Endodermal cell (in vitro differentiated cells): ENCODE measurements around the gene MYH16. TPM values are rescaled to one million over a fixed set of nuclear protein-coding genes. Genes with fewer than 3 reads are reported as not detected.
A peak's percentile ranks its signal among the peaks of the same experiment; 100 is the strongest.

ENCODE experiments used
- DNase-seq: peaks from one replicate; pipeline ENCODE4 v3.0.0-alpha.2; 2017
- H3K27ac ChIP-seq: 2 replicates; pipeline ENCODE4 v1.5.1; 2013; ENCODE audit warnings: mild to moderate bottlenecking, low read depth, low read length, moderate library complexity
- H3K27me3 ChIP-seq: 2 replicates; pipeline ENCODE4 v1.6.1; 2013; ENCODE audit warnings: mild to moderate bottlenecking, low read length, moderate library complexity; ENCODE audit not compliant: insufficient read depth, control insufficient read depth, poor library complexity, severe bottlenecking
- H3K36me3 ChIP-seq: 2 replicates; pipeline ENCODE4 v1.7.0; 2013; ENCODE audit warnings: mild to moderate bottlenecking, low read length, moderate library complexity; ENCODE audit not compliant: control insufficient read depth, insufficient read depth
- H3K4me1 ChIP-seq: one replicate; pipeline ENCODE4 v1.7.0; 2013; ENCODE audit warnings: low read length; ENCODE audit not compliant: control insufficient read depth, insufficient read depth
- H3K4me3 ChIP-seq: 2 replicates; pipeline ENCODE4 v1.5.1; 2013; ENCODE audit warnings: mild to moderate bottlenecking, low read length, moderate library complexity
- H3K9ac ChIP-seq: 2 replicates; pipeline ENCODE4 v1.6.1; 2013; ENCODE audit warnings: mild to moderate bottlenecking, low read length, moderate library complexity; ENCODE audit not compliant: poor library complexity, severe bottlenecking; ENCODE audit errors: extremely low read depth
- H3K9me3 ChIP-seq: 2 replicates; pipeline ENCODE4 v1.6.1; 2013; ENCODE audit warnings: mild to moderate bottlenecking, low read length, moderate library complexity; ENCODE audit not compliant: control insufficient read depth
- H3K27ac Mint-ChIP-seq: 2 replicates; pipeline ENCODE4 v1.8.0; 2020; ENCODE audit warnings: mixed read lengths
- H3K27me3 Mint-ChIP-seq: 2 replicates; pipeline ENCODE4 v1.8.0; 2021; ENCODE audit warnings: mild to moderate bottlenecking, mixed read lengths; ENCODE audit not compliant: insufficient read depth
- H3K36me3 Mint-ChIP-seq: 2 replicates; pipeline ENCODE4 v1.8.0; 2020; ENCODE audit warnings: low read depth, mixed read lengths
- H3K4me1 Mint-ChIP-seq: 2 replicates; pipeline ENCODE4 v1.8.0; 2020; ENCODE audit warnings: mixed read lengths
- H3K4me3 Mint-ChIP-seq: 2 replicates; pipeline ENCODE4 v1.8.0; 2020; ENCODE audit warnings: mild to moderate bottlenecking, moderate library complexity, mixed read lengths
- H3K9me3 Mint-ChIP-seq: 2 replicates; pipeline ENCODE4 v1.8.0; 2020; ENCODE audit warnings: mild to moderate bottlenecking, mixed read lengths
- WGBS, 2 experiments: methylation state at CpG; one replicate each; pipeline versions ENCODE4 v1.1.5 to v1.1.7; 2013; ENCODE audit warnings: missing lambda C conversion rate in 2 of 2, mixed read lengths in 1 of 2; ENCODE audit not compliant: insufficient coverage in 1 of 2, insufficient read length in 1 of 2; 5-methylcytosine and 5-hydroxymethylcytosine counted together
- total RNA-seq, 2 donors: library from RNA; stranded (reverse); fragmentation: NEBNext Ultra II Directional in 1 of 2; extraction: Animal tissue kit (Norgen Biotek cat#: 25700) in 1 of 2; gene quantifications; 2 replicates in 1 of 2; 3 replicates in 1 of 2; pipeline ENCODE4 v1.2.1, GENCODE V29; 2021
- TF ChIP-seq, protein P1 (sequence below): fragments of 200-600 bp; sonication (generic); conservative IDR thresholded peaks from 2 replicates; pipeline ENCODE4 v1.5.0; 2021; ENCODE audit warnings: antibody characterized with exemption, mild to moderate bottlenecking

The MYH16 gene
- total RNA-seq, 2 donors from 2014 or later, result not detected

DNA sequence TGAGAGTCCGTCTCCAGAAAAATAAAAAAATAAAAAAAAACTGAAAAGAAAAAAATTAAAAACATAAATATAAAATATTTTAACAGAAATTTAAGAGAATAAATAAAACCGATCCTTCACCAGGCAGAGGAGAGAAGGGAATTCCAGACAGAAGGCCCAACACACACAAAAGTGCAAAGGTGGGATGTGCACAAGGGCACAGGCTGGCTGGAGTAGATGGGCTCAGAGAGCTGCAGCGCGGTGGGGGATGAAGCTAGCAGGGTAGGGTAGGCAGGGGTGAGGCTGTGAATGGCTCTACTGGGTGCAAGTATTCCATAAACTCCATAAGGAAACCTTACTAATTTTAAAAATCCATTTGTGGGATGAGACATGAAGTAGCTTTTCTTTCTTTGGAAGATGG lies 37.4 kb downstream of the MYH16 start:
- TF ChIP-seq, protein P1, sequence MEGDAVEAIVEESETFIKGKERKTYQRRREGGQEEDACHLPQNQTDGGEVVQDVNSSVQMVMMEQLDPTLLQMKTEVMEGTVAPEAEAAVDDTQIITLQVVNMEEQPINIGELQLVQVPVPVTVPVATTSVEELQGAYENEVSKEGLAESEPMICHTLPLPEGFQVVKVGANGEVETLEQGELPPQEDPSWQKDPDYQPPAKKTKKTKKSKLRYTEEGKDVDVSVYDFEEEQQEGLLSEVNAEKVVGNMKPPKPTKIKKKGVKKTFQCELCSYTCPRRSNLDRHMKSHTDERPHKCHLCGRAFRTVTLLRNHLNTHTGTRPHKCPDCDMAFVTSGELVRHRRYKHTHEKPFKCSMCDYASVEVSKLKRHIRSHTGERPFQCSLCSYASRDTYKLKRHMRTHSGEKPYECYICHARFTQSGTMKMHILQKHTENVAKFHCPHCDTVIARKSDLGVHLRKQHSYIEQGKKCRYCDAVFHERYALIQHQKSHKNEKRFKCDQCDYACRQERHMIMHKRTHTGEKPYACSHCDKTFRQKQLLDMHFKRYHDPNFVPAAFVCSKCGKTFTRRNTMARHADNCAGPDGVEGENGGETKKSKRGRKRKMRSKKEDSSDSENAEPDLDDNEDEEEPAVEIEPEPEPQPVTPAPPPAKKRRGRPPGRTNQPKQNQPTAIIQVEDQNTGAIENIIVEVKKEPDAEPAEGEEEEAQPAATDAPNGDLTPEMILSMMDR, result no peak
- Histone ChIP-seq H3K9me3 (peaks cover 8% of the 10 kb centered on the region), H3K36me3 (no peaks in the 10 kb centered on the region), H3K9ac (no peak overlapping the region), H3K27ac (no peak overlapping the region), H3K27me3 (no peaks in the 10 kb centered on the region), H3K4me1 (no peaks in the 10 kb centered on the region), H3K4me3 (no peak overlapping the region)
- Mint-ChIP-seq H3K27me3 (peaks cover 3% of the 10 kb centered on the region), H3K4me3 (no peak overlapping the region), H3K36me3 (peaks cover 3% of the 10 kb centered on the region), H3K4me1 (no peaks in the 10 kb centered on the region), H3K9me3 (peaks cover 9% of the 10 kb centered on the region), H3K27ac (no peak overlapping the region)
- peak; percentile 27 for DNase-seq
- 94% methylated on average over 3 of the region's 4 CpGs; no CpG with 5 or more reads in 1 of the 2 experiments for WGBS, 2 experiments

DNA sequence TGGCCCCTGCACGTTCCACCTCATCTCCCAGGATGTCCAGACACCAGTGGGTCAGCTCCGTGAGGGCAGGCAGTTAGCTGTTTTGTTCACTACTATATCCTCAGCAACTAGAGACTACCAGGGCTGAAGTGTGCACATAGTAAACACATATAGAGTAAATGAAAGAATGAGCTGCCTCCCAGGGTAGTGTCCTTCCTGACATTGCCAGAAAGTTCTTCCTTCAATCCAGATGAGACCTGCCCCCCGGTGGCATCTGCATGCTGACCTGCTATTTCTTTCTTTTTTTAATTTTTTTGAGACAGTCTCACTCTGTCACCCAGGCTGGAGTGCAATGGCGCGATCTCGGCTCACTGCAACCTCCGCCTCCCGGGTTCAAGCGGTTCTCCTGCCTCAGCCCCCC lies 39.1 kb downstream of the MYH16 start:
- H3K4me3 ChIP-seq, result no peak overlapping the region
- WGBS, 2 experiments, result 93 to 100% methylated on average over 1 to 9 of the region's 9 CpGs
- no peak overlapping the region for H3K9ac ChIP-seq
- Mint-ChIP-seq H3K4me1 (no peaks in the 10 kb centered on the region), H3K27me3 (no peaks in the 10 kb centered on the region), H3K9me3 (peaks cover 9% of the 10 kb centered on the region), H3K36me3 (peaks cover 3% of the 10 kb centered on the region), H3K4me3 (no peak overlapping the region), H3K27ac (no peak overlapping the region)
- H3K27me3 ChIP-seq, result no peaks in the 10 kb centered on the region
- peaks cover 8% of the 10 kb centered on the region for H3K9me3 ChIP-seq
- no peak for DNase-seq
- no peak overlapping the region for H3K27ac ChIP-seq
- TF ChIP-seq, protein P1, result no peak
- H3K36me3 ChIP-seq, result no peaks in the 10 kb centered on the region
- H3K4me1 ChIP-seq, result no peaks in the 10 kb centered on the region

DNA sequence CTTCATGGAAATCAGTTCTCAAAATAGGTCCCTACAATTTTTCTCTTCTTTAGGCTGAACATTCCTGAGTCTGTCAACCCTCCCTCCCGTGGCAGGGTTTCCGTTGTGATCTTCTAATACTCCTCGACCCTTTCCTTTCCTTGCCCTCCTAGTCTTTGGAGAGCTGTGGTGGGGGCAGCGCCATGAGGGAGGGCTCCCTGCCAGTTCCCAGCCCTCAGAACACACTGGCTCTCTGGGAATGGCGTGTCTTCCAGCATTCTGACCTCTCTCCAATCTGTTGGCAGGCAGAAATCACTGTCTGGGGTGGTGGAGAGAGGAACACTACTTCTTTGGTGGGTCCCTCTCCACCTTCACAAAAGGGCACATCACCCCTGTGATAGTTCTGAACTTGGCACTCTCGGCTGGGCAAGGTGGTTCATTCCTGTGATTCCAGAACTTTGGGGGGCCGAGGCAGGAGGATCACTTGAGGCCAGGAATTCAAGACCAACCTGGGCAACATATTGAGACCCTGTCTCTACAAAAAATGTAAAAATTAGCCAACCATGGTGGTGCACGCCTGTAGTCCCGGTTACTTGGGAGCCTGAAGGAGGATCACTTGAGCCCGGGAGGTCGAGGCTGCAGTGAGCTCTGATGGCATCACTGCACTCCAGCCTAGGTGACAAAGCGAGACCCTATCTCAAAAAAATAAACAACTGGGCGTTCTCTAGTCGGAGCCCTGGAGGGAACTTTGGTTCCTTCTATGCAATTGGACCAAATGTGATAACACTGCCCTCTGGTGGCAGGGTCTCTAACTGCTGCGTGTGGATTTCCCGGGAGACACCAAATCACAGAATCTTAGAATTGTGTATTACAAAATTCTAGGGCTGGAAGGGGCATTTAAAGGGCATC lies 39.9 kb downstream of the MYH16 start:
- Histone ChIP-seq H3K4me3 (no peak overlapping the region), H3K27me3 (no peaks in the 10 kb centered on the region), H3K9me3 (peaks cover 8% of the 10 kb centered on the region), H3K4me1 (peaks cover 2% of the 10 kb centered on the region), H3K36me3 (no peaks in the 10 kb centered on the region), H3K9ac (no peak overlapping the region), H3K27ac (no peak overlapping the region)
- Mint-ChIP-seq H3K27me3 (no peaks in the 10 kb centered on the region), H3K4me3 (no peak overlapping the region), H3K36me3 (peaks cover 3% of the 10 kb centered on the region), H3K9me3 (peaks cover 9% of the 10 kb centered on the region), H3K27ac (peak overlapping the region; percentile 70), H3K4me1 (peaks cover 4% of the 10 kb centered on the region)
- DNase-seq, result peak; percentile 92
- WGBS, 2 experiments, result 67% methylated on average over 9 to 16 of the region's 16 CpGs
- TF ChIP-seq, protein P1, result peak; percentile 95
